Measurements from ENCODE around the gene MIA. TPM values are rescaled to one million over a fixed set of nuclear protein-coding genes. Genes with fewer than 3 reads are reported as not detected.
A peak's percentile ranks its signal among the peaks of the same experiment; 100 is the strongest.

Gene MIA
- total RNA-seq, 1 donor from 2014 or later = not detected

DNA sequence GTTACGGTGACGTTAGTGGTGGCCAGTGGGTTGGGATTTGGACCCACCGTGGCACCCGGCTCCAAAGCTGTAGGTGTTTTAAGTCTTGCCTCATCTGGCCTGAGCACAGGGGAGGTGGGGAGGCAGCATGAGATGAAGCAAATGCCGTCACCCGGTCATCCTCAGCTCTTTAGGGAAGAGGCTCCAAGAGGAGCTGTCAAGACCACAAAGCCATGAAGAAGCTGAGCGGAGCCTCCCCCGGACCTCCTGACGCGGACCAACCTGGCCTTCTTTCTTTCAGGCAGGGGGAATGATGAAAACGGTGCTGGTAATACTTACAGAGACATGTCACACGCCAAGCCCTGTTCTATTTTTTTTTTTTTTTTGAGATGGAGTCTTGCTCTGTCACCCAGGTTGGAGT is 32.4 kb upstream of the MIA start:
- DNase-seq (ENCODE audit: low read depth) = no peak
- H3K4me3 ChIP-seq (ENCODE audit: low read depth, low read length) = no peak overlapping the region
- no peak for TF ChIP-seq CTCF (conservative IDR thresholded peaks at IDR 0.05; ENCODE audit: low read depth, low read length)

GRCh38 chr19:40743926-40744325 is 31.4 kb upstream of the MIA start:
- DNase-seq (ENCODE audit: low read depth) = no peak
- no peak overlapping the region for H3K4me3 ChIP-seq (ENCODE audit: low read depth, low read length)
- no peak for TF ChIP-seq CTCF (conservative IDR thresholded peaks at IDR 0.05; ENCODE audit: low read depth, low read length)

- H3K4me3 ChIP-seq (ENCODE audit: low read depth, low read length) = no peak overlapping the region
- no peak for DNase-seq (ENCODE audit: low read depth)
- no peak for TF ChIP-seq CTCF (conservative IDR thresholded peaks at IDR 0.05; ENCODE audit: low read depth, low read length)
These were observed 30.5 kb upstream of the MIA start for GRCh38 chr19:40744554-40745401.

- TF ChIP-seq CTCF (conservative IDR thresholded peaks at IDR 0.05; ENCODE audit: low read depth, low read length) = no peak
- no peak overlapping the region for H3K4me3 ChIP-seq (ENCODE audit: low read depth, low read length)
- DNase-seq (ENCODE audit: low read depth) = peak; percentile 31
These were observed 29.9 kb upstream of the MIA start for GRCh38 chr19:40745402-40745780.

GRCh38 chr19:40747536-40747935 is 27.8 kb upstream of the MIA start:
- no peak overlapping the region for H3K4me3 ChIP-seq (ENCODE audit: low read depth, low read length)
- TF ChIP-seq CTCF (conservative IDR thresholded peaks at IDR 0.05; ENCODE audit: low read depth, low read length) = no peak
- DNase-seq (ENCODE audit: low read depth) = no peak

DNA sequence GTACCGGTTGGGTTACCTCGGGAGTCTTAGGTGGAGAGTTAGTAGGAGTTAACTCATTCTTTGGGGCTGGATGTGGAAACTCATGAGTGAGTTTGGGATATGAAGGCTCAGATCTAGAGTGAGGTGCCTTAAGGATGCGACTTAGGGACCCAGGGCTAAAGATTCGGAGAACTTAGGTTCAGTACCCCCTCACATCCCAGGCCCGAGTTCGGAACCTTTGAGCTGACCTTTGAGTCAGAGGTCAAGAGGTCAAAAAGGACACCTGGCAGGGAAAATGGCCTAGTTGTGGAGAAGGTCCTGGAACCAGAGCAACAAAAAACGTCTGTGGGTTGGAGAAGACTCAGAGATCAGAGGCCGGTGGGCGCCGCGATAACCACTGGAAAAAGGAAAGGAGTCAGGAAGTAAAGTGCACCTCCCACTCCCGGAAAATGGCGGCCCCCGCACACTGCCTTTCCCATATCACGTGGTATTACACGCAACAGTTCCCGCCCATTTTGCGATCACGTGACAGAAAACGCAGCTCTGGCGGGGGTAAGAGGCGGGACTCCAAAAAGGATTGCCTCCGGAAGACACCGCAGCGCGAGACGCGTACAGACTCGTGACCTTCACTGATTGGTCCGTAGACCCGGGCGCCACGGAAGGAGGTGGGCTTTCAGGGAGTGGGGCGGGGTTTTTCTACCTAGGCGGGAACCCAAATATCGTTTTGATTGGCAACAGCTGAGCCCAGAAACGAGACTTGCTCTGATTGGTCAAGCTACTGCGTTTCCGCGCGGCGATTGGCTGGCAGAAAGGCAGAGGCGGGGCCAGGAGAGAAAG is 25.1 kb upstream of the MIA start, which contains the start of gene ACTMAP:
TSS of gene ACTMAP (minus strand) at position 420 of the 816 bp plus-strand sequence. CDS start 674 bp downstream, outside the sequence.
- H3K4me3 ChIP-seq (ENCODE audit: low read depth, low read length) = peak within 1 kb of the TSS; percentile 74
- no peak for TF ChIP-seq CTCF (conservative IDR thresholded peaks at IDR 0.05; ENCODE audit: low read depth, low read length)
- peak; percentile 98 for DNase-seq (ENCODE audit: low read depth)

All from epithelial cell of proximal tubule (primary cell).